Sigmoid colon (tissue), 7 donors: ENCODE data around the gene CFAP57. TPM values are rescaled to one million over a fixed set of nuclear protein-coding genes. Genes with fewer than 3 reads are reported as not detected.

Source experiments
- DNase-seq: peaks from one replicate; pipeline ENCODE4 v3.0.0-alpha.2; 2019
- H3K27ac ChIP-seq, 4 donors: fragments of 200-600 bp; sonication (generic); one replicate each; pipeline ENCODE4 v1.5.1; 2016 to 2019; ENCODE audit warnings: mild to moderate bottlenecking in 1 of 4
- H3K27me3 ChIP-seq, 3 donors: fragments of 200-600 bp; sonication (generic); one replicate each; pipeline ENCODE4 v1.5.1; 2019; ENCODE audit warnings: mild to moderate bottlenecking in 1 of 3
- H3K36me3 ChIP-seq, 4 donors: fragments of 200-600 bp; sonication (generic); one replicate each; pipeline ENCODE4 v1.5.1; 2016 to 2019
- H3K4me1 ChIP-seq, 4 donors: fragments of 200-600 bp; sonication (generic); one replicate each; pipeline ENCODE4 v1.5.1; 2017 to 2019
- H3K4me3 ChIP-seq, 4 donors: fragments of 200-600 bp; sonication (generic); one replicate each; pipeline ENCODE4 v1.5.1; 2017 to 2019; ENCODE audit warnings: mild to moderate bottlenecking in 2 of 4, moderate library complexity in 1 of 4
- H3K9me3 ChIP-seq, 4 donors: fragments of 200-600 bp in 3 of 4; sonication (generic) in 3 of 4; one replicate each; pipeline versions ENCODE4 v1.5.1 to v1.6.1; 2013 to 2019
- CTCF ChIP-seq, 4 experiments: fragments of 450-650 bp in 3 of 4; fragments of 200-600 bp in 1 of 4; IDR thresholded peaks; one replicate each; pipeline ENCODE4 v1.5.1; 2016 to 2019; ENCODE audit warnings: antibody characterized with exemption in 4 of 4, mild to moderate bottlenecking in 3 of 4, moderate library complexity in 2 of 4
- EP300 ChIP-seq, 4 donors: sonication (generic); formaldehyde crosslinking; IDR thresholded peaks; one replicate each; pipeline ENCODE4 v1.6.1; 2017; ENCODE audit warnings: antibody characterized with exemption in 4 of 4
- POLR2A ChIP-seq, 2 donors: fragments of 450-650 bp; IDR thresholded peaks; one replicate each; pipeline ENCODE4 v1.6.1; 2016; ENCODE audit warnings: antibody characterized with exemption in 2 of 2, mild to moderate bottlenecking in 2 of 2, moderate library complexity in 2 of 2
- POLR2AphosphoS5 ChIP-seq, 4 donors: sonication (generic); formaldehyde crosslinking; IDR thresholded peaks; one replicate each; pipeline ENCODE4 v1.6.1; 2017; ENCODE audit warnings: antibody characterized with exemption in 4 of 4
- WGBS, 2 donors: extraction: QIAGEN DNeasy Blood & Tissue Kit; methylation state at CpG; one replicate each; pipeline ENCODE4 v1.1.7; 2013; 5-methylcytosine and 5-hydroxymethylcytosine counted together
- intact Hi-C: fragments of 100-400 bp; cut with DNase I; formaldehyde crosslinking; loops from one replicate; pipeline ENCODE4 v1.15.1; 2023
- polyA plus RNA-seq, 3 donors: library from polyadenylated mRNA; stranded (reverse); fragments of 200-250 nt; gene quantifications; one replicate each; pipeline ENCODE4 v1.2.3, GENCODE V29; 2013
- total RNA-seq, 4 donors: library from RNA; depleted of rRNA; stranded (reverse); fragments of >200 nt; gene quantifications; one replicate each; pipeline ENCODE4 v1.1.0, GENCODE V29; 2016
- donor health status: healthy with polysubstance abuse.
- donor health status: Bipolar disorder and iron deficiency.
- donor health status: healthy.

The CFAP57 gene
- total and polyA plus RNA-seq, 7 donors: under 0.01 to 0.06 TPM; not detected in 5

- 53 to 82% methylated on average over 8 of the region's 8 CpGs for whole genome bisulfite sequencing, 2 donors
- no peak for DNase-seq
- TF ChIP-seq POLR2AphosphoS5 (IDR thresholded peaks at IDR 0.05) (no peak), EP300 (IDR thresholded peaks at IDR 0.05) (no peak), CTCF (IDR thresholded peaks at IDR 0.05) (no peak), POLR2A (IDR thresholded peaks at IDR 0.05) (no peak)
These were observed 84.8 kb downstream of the CFAP57 start for GRCh38 chr1:43256675-43257570.

GRCh38 chr1:43258370-43258769 is 86.2 kb downstream of the CFAP57 start:
- H3K27me3 ChIP-seq: no peaks in the 10 kb centered on the region
- DNase-seq: no peak
- H3K4me3 ChIP-seq: no peak overlapping the region
- H3K9me3 ChIP-seq: no peaks in the 10 kb centered on the region
- 81 to 95% methylated on average over 3 of the region's 3 CpGs for WGBS, 2 donors
- H3K4me1 ChIP-seq: no peaks in the 10 kb centered on the region
- H3K36me3 ChIP-seq: no peaks in the 10 kb centered on the region
- intact Hi-C loops: no loop called here
- no peak overlapping the region for H3K27ac ChIP-seq
- TF ChIP-seq POLR2A (IDR thresholded peaks at IDR 0.05) (no peak), POLR2AphosphoS5 (IDR thresholded peaks at IDR 0.05) (no peak), CTCF (IDR thresholded peaks at IDR 0.05) (no peak), EP300 (IDR thresholded peaks at IDR 0.05) (no peak)

More at GRCh38 chr1:43256675-43257570, 84.8 kb downstream of the CFAP57 start:
- Histone ChIP-seq H3K4me1 (no peaks in the 10 kb centered on the region), H3K27me3 (no peaks in the 10 kb centered on the region), H3K9me3 (no peaks in the 10 kb centered on the region), H3K27ac (no peak overlapping the region), H3K4me3 (no peak overlapping the region), H3K36me3 (no peaks in the 10 kb centered on the region)
- intact Hi-C loops: no loop called here

GRCh38 chr1:43265431-43265830 is 93.3 kb downstream of the CFAP57 start:
- H3K4me3 ChIP-seq: no peak overlapping the region
- H3K9me3 ChIP-seq: no peaks in the 10 kb centered on the region
- DNase-seq: no peak
- TF ChIP-seq CTCF (IDR thresholded peaks at IDR 0.05) (no peak), POLR2A (IDR thresholded peaks at IDR 0.05) (no peak), EP300 (IDR thresholded peaks at IDR 0.05) (no peak), POLR2AphosphoS5 (IDR thresholded peaks at IDR 0.05) (no peak)
- intact Hi-C loops: no loop called here
- H3K4me1 ChIP-seq: peaks cover 0 to 3% (median 0%) of the 10 kb centered on the region in 4 donors
- 37 to 68% methylated on average over 4 of the region's 4 CpGs for WGBS, 2 donors
- no peak overlapping the region for H3K27ac ChIP-seq
- H3K36me3 ChIP-seq: no peaks in the 10 kb centered on the region
- peaks cover 2 to 12% (median 2%) of the 10 kb centered on the region in 3 donors for H3K27me3 ChIP-seq

DNA sequence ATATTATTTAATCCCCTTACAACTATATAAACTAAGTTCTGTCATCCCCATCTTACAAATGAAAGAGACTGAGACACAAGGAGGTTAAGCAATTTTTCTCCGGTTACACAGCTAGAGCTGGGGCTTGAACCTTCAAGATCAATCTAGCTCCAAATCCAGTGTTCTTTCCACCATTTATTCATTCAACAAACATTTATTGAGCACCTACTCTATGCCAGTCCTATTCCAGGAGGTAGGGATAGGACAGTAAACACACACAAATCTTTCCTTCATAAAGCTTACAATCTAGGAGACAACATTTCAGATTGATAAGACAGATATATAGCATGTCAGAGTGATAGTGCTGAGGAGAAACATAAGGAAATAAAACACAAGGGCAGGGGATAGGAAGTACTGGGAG is 94.8 kb downstream of the CFAP57 start:
- 99 to 100% methylated on average over 1 of the region's 1 CpG for WGBS, 2 donors
- no peak for TF ChIP-seq CTCF (IDR thresholded peaks at IDR 0.05)
- no peak for TF ChIP-seq POLR2AphosphoS5 (IDR thresholded peaks at IDR 0.05)
- no peak for TF ChIP-seq EP300 (IDR thresholded peaks at IDR 0.05)
- no peak for TF ChIP-seq POLR2A (IDR thresholded peaks at IDR 0.05)
- peaks cover 6 to 26% (median 16%) of the 10 kb centered on the region in 3 donors for H3K27me3 ChIP-seq
- intact Hi-C loops: no loop called here
- peaks cover 0 to 8% (median 0%) of the 10 kb centered on the region in 4 donors for H3K4me1 ChIP-seq
- H3K9me3 ChIP-seq: no peaks in the 10 kb centered on the region
- no peaks in the 10 kb centered on the region for H3K36me3 ChIP-seq
- H3K27ac ChIP-seq: no peak overlapping the region
- H3K4me3 ChIP-seq: no peak overlapping the region
- DNase-seq: no peak
